CD4-positive, CD25-positive, alpha-beta regulatory T cell (primary cell): Measurements from ENCODE around the gene CCR4. TPM values are rescaled to one million over a fixed set of nuclear protein-coding genes. Genes with fewer than 3 reads are reported as not detected.

Source experiments
- ATAC-seq, 2 donors: fragments of 150-1000 bp; cut with Tn5 transposase; one replicate each; pipeline ENCODE4 v1.10.0; 2021; ENCODE audit warnings: low read depth in 2 of 2, moderate number of reproducible peaks in 2 of 2, moderate library complexity in 1 of 2
- DNase-seq, 3 donors: peaks; one replicate each; pipeline versions ENCODE4 v3.0.0 to v3.0.0-alpha.2; 2012 to 2022; ENCODE audit warnings: mixed read lengths in 1 of 3
- H3K27ac ChIP-seq: one replicate; pipeline ENCODE4 v1.7.0; 2013; ENCODE audit warnings: mild to moderate bottlenecking, low read length; ENCODE audit not compliant: insufficient read depth, poor library complexity, severe bottlenecking
- H3K27me3 ChIP-seq: one replicate; pipeline ENCODE4 v1.7.0; 2013; ENCODE audit warnings: low read length; ENCODE audit not compliant: control insufficient read depth, insufficient read depth
- H3K36me3 ChIP-seq: one replicate; pipeline ENCODE4 v1.7.0; 2013; ENCODE audit warnings: mild to moderate bottlenecking, low read length, moderate library complexity; ENCODE audit not compliant: control insufficient read depth, insufficient read depth
- H3K4me1 ChIP-seq: 2 replicates; pipeline ENCODE4 v1.7.0; 2013; ENCODE audit warnings: mild to moderate bottlenecking, low read length; ENCODE audit not compliant: insufficient read depth, control insufficient read depth, poor library complexity, severe bottlenecking
- H3K4me3 ChIP-seq: one replicate; pipeline ENCODE4 v1.7.0; 2013; ENCODE audit warnings: low read depth, mild to moderate bottlenecking, low read length, moderate library complexity
- H3K9me3 ChIP-seq, 2 experiments: 1 replicate in 1 of 2; 2 replicates in 1 of 2; pipeline ENCODE4 v1.7.0; 2013; ENCODE audit warnings: low read length in 2 of 2, mild to moderate bottlenecking in 1 of 2, moderate library complexity in 1 of 2; ENCODE audit not compliant: control insufficient read depth in 2 of 2
- H3K27ac Mint-ChIP-seq, 3 donors: one replicate each; pipeline ENCODE4 v1.8.0; 2020 to 2022; ENCODE audit warnings: mild to moderate bottlenecking in 3 of 3, mixed read lengths in 3 of 3, moderate library complexity in 2 of 3
- H3K27me3 Mint-ChIP-seq: one replicate; pipeline ENCODE4 v1.8.0; 2022; ENCODE audit warnings: mild to moderate bottlenecking, mixed read lengths
- H3K36me3 Mint-ChIP-seq: one replicate; pipeline ENCODE4 v1.8.0; 2020; ENCODE audit warnings: mixed read lengths
- H3K4me1 Mint-ChIP-seq, 4 donors: one replicate each; pipeline ENCODE4 v1.8.0; 2020 to 2022; ENCODE audit warnings: mixed read lengths in 4 of 4, mild to moderate bottlenecking in 1 of 4
- H3K4me3 Mint-ChIP-seq, 4 donors: one replicate each; pipeline ENCODE4 v1.8.0; 2020 to 2022; ENCODE audit warnings: mild to moderate bottlenecking in 4 of 4, mixed read lengths in 4 of 4, moderate library complexity in 3 of 4
- H3K9me3 Mint-ChIP-seq, 7 donors: one replicate each; pipeline ENCODE4 v1.8.0; 2020 to 2022; ENCODE audit warnings: mixed read lengths in 7 of 7, mild to moderate bottlenecking in 3 of 7, moderate library complexity in 2 of 7
- polyA plus RNA-seq, 4 donors: library from polyadenylated mRNA; unstranded; fragments of 300-500 nt; fragmentation: Illumina TruSeq; gene quantifications; one replicate each; pipeline ENCODE4 v1.2.3, GENCODE V29; 2021
- total RNA-seq: library from RNA; stranded (reverse); gene quantifications from one replicate; pipeline ENCODE4 v1.2.3, GENCODE V29; 2022

The CCR4 gene
- total and polyA plus RNA-seq, 5 donors from 2014 or later: 80.8 to 366 (median 98.0) TPM

DNA sequence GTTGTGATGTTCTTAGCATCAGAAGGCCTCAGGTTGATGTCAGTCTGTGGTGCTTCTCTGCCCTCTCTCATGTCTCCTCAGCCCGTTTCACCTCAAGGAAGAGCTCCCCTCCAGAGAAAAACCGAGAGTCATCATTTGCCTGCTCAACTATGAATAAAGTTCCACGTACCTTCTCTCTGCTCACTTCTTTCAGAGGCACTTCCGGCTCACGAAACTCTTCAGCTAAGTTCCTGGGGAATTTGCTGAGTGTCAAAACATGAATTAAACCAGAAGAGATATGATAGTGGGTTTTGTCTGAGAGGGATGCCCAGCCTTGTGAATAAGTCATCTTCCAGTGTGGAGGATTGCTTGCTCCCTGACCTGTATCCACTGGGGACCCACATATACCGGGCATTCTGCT is 37.7 kb downstream of the CCR4 start:
- peak overlapping the region; percentile 60 for H3K27ac ChIP-seq
- H3K4me3 Mint-ChIP-seq: peak overlapping the region; percentile 63 to 80 (median 71)
- ATAC-seq (no peak), DNase-seq (peak in 1 of 3 donors; percentile 48)
- peak overlapping the region; percentile 68 to 93 (median 82) for H3K27ac Mint-ChIP-seq
- H3K36me3 Mint-ChIP-seq: peaks cover 7% of the 10 kb centered on the region
- no peaks in the 10 kb centered on the region for H3K36me3 ChIP-seq
- H3K27me3 ChIP-seq: no peaks in the 10 kb centered on the region
- no peaks in the 10 kb centered on the region for H3K9me3 ChIP-seq
- H3K4me1 ChIP-seq: peaks cover 62% of the 10 kb centered on the region
- no peaks in the 10 kb centered on the region for H3K9me3 Mint-ChIP-seq
- H3K4me3 ChIP-seq: peak overlapping the region; percentile 73
- H3K4me1 Mint-ChIP-seq: peaks cover 26 to 64% (median 44%) of the 10 kb centered on the region in 4 donors
- no peaks in the 10 kb centered on the region for H3K27me3 Mint-ChIP-seq

DNA sequence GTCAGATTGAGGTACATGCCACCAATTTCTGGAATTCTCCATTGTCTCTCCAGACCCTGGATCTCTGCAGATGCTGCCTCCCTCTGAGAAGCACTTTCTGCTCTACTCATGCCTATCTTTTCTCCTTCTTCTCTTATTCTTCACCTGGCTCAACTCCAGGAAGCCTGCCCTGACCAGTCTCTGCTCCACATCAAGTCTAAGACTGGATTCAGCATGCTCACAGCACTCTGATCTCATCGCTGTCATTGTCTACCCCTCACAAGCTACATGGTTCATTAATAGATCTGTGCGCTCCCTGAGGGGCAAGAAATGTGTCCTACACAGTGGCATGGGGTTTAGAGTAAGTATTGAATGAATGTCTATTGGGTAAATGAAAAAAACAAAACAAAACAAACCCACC is 38.7 kb downstream of the CCR4 start:
- Mint-ChIP-seq H3K9me3 (no peaks in the 10 kb centered on the region), H3K4me3 (peak overlapping the region in 3 of 4 donors; percentile 63 to 72 (median 68)), H3K27ac (peak overlapping the region; percentile 72 to 93 (median 82)), H3K4me1 (peaks cover 29 to 72% (median 49%) of the 10 kb centered on the region in 4 donors), H3K27me3 (no peaks in the 10 kb centered on the region), H3K36me3 (peaks cover 7% of the 10 kb centered on the region)
- Histone ChIP-seq H3K27me3 (no peaks in the 10 kb centered on the region), H3K4me3 (peak overlapping the region; percentile 41), H3K4me1 (peaks cover 66% of the 10 kb centered on the region), H3K36me3 (no peaks in the 10 kb centered on the region), H3K27ac (peak overlapping the region; percentile 60), H3K9me3 (no peaks in the 10 kb centered on the region)
- ATAC-seq: no peak
- DNase-seq: no peak

DNA sequence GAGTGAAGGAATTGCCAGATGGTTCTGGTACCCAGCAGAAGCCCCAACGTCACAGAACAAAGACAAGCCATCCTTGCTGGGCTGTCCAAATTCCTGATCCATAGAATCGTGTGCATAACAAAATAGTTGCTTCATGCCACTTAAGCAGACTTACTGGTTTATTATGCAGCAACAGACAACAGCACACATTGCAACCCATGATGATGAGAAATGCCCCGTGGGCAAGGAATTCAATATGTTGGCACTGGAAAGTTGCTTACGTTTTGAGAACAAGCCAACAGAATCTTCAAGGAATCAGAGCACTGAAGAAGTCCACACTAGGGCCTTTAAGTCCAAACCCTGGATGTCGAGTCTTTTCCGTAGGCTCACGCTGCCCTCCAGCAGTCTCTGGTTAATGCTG is 40.3 kb downstream of the CCR4 start:
- Histone ChIP-seq H3K4me1 (peaks cover 80% of the 10 kb centered on the region), H3K36me3 (no peaks in the 10 kb centered on the region), H3K4me3 (peak overlapping the region; percentile 67), H3K9me3 (no peaks in the 10 kb centered on the region), H3K27me3 (no peaks in the 10 kb centered on the region), H3K27ac (peak overlapping the region; percentile 84)
- Mint-ChIP-seq H3K27me3 (no peaks in the 10 kb centered on the region), H3K36me3 (peaks cover 12% of the 10 kb centered on the region), H3K4me1 (peaks cover 40 to 85% (median 63%) of the 10 kb centered on the region in 4 donors), H3K9me3 (no peaks in the 10 kb centered on the region), H3K4me3 (peak overlapping the region in 2 of 4 donors; percentile 62 to 77), H3K27ac (peak overlapping the region; percentile 53 to 91 (median 82))
- no peak for DNase-seq
- no peak for ATAC-seq

DNA sequence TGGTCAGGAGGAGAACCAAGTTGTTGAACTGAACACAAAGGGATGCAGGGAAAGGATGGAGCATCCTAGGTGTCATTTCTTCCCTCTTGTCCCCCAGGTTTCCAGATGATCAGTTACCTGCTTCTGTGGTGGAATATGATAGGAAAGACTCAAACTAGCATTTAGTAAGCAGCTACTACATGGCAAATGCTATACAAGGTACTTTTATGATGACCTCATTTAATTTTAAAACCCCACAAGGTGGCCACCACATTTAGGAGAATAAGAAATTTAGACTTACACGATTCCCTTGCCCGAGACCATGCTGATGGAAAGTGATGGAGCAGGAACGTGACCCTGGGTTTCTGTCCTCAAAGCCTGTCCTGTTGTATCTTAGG is 40.9 kb downstream of the CCR4 start:
- no peaks in the 10 kb centered on the region for H3K9me3 ChIP-seq
- Mint-ChIP-seq H3K4me3 (peak overlapping the region; percentile 61 to 90 (median 72)), H3K36me3 (peaks cover 14% of the 10 kb centered on the region), H3K27ac (peak overlapping the region; percentile 44 to 91 (median 82)), H3K4me1 (peaks cover 36 to 85% (median 60%) of the 10 kb centered on the region in 4 donors), H3K27me3 (no peaks in the 10 kb centered on the region), H3K9me3 (no peaks in the 10 kb centered on the region)
- peak overlapping the region; percentile 84 for H3K27ac ChIP-seq
- H3K27me3 ChIP-seq: no peaks in the 10 kb centered on the region
- H3K4me3 ChIP-seq: peak overlapping the region; percentile 67
- H3K36me3 ChIP-seq: no peaks in the 10 kb centered on the region
- ATAC-seq (no peak), DNase-seq (no peak)
- H3K4me1 ChIP-seq: peaks cover 81% of the 10 kb centered on the region

DNA sequence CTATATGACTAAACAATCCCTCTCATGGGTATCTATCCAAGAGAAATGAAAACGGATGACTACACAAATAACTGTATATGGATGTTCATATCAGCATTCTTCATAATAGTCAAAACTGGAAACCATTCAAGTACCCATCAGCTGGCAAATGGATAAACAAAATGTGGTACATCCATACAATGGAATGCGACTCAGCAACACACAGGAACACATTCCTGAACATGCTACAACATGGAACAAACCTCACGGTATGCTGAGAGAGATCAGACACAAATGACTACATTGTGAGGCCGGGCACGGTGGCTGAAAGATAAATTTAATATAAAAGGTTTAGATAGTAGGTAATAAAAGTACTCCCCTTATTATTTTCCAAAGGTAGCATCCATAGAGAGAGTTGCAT is 42.6 kb downstream of the CCR4 start:
- Histone ChIP-seq H3K4me3 (peak overlapping the region; percentile 3), H3K36me3 (no peaks in the 10 kb centered on the region), H3K4me1 (peaks cover 83% of the 10 kb centered on the region), H3K27me3 (no peaks in the 10 kb centered on the region), H3K9me3 (no peaks in the 10 kb centered on the region), H3K27ac (peak overlapping the region; percentile 84)
- Mint-ChIP-seq H3K36me3 (peaks cover 18% of the 10 kb centered on the region), H3K9me3 (no peaks in the 10 kb centered on the region), H3K27ac (peak overlapping the region; percentile 82 to 91 (median 87)), H3K4me3 (peak overlapping the region in 2 of 4 donors; percentile 36 to 79), H3K27me3 (no peaks in the 10 kb centered on the region), H3K4me1 (peaks cover 35 to 87% (median 63%) of the 10 kb centered on the region in 4 donors)
- ATAC-seq (no peak), DNase-seq (no peak)

DNA sequence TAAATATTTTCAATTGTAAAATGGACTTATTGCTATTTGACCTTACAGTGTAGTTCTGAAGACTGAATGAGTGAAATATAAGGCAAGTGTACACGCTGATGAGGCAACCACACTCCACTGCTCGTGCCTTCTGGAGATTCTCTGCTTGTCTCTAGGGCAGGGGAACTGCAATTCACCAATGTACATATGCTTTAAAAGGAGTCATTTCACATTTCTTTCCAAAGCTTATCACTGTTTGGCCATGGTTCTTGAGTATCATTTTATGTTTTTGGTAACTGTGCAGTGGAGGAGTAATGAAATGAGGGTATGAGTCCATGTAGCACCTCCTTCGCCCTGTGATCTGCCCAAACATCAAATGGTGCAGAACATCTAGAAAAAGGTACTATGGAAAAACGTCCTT is 43.7 kb downstream of the CCR4 start:
- Histone ChIP-seq H3K9me3 (no peaks in the 10 kb centered on the region), H3K36me3 (no peaks in the 10 kb centered on the region), H3K27ac (peak overlapping the region; percentile 15), H3K4me3 (no peak overlapping the region), H3K4me1 (peaks cover 83% of the 10 kb centered on the region), H3K27me3 (no peaks in the 10 kb centered on the region)
- peak overlapping the region; percentile 79 to 88 (median 87) for H3K27ac Mint-ChIP-seq
- peaks cover 22% of the 10 kb centered on the region for H3K36me3 Mint-ChIP-seq
- H3K4me1 Mint-ChIP-seq: peaks cover 31 to 87% (median 62%) of the 10 kb centered on the region in 4 donors
- DNase-seq (no peak), ATAC-seq (no peak)
- H3K27me3 Mint-ChIP-seq: no peaks in the 10 kb centered on the region
- no peaks in the 10 kb centered on the region for H3K9me3 Mint-ChIP-seq
- H3K4me3 Mint-ChIP-seq: peak overlapping the region in 3 of 4 donors; percentile 45 to 65 (median 50)

DNA sequence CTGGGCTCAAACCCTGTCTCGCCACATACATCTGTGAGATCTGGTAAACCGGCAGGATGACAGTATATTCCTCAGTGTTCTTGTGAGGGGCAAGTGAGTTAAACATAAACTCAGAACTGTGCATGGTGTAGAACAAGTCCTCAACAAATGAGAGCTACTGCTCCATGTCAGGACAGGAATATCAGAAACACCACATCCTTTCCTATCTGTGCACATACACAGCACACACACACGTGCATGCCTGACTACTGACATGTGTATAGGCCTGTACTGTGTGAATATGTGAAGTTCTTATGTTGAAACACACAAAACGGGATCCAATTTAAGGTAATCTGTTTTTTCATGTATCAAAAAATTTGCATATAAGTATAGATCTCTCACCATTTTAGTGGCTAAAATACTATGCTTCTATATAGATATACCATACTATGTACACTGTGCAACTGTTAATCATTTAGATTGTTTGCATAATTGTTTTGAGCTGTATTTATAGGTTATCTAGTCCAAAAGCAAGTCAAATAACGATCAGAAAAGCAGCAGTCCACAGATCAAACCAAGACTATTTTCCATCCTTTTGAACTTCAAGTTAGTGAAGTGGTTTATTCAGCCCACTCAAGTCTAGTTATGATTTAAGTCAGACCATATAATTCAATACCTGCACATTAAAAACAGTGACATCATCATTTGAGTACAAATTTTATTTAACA is 44.8 kb downstream of the CCR4 start:
- Mint-ChIP-seq H3K27ac (peak overlapping the region; percentile 6 to 88 (median 67)), H3K4me1 (peaks cover 37 to 88% (median 65%) of the 10 kb centered on the region in 4 donors)

DNA sequence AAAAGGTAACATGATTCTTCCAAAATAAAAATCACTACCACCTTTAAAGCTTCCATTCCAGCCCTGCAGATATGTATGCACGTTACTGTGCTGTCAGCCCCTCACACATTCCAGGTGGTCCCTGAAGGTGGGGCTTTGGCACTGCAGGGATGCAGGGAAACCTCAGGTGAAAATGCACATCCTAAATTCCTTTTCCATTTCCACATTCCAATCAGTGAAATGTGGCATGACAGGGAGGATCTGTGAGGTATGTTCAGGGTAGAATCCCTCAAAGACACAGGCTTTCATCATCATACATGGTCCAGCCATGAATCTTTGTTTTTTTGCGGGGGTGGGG is 45.3 kb downstream of the CCR4 start:
- no peak for ATAC-seq
- Mint-ChIP-seq H3K4me1 (peaks cover 39 to 88% (median 70%) of the 10 kb centered on the region in 4 donors), H3K27ac (peak overlapping the region; percentile 6 to 88 (median 76))

More for the DNA sequence above, 44.8 kb downstream of the CCR4 start:
- H3K36me3 ChIP-seq: no peaks in the 10 kb centered on the region
- peaks cover 81% of the 10 kb centered on the region for H3K4me1 ChIP-seq
- DNase-seq (no peak), ATAC-seq (peak in 1 of 2 donors; percentile 20)
- H3K27me3 ChIP-seq: no peaks in the 10 kb centered on the region
- Mint-ChIP-seq H3K27me3 (no peaks in the 10 kb centered on the region), H3K9me3 (no peaks in the 10 kb centered on the region), H3K36me3 (peaks cover 28% of the 10 kb centered on the region), H3K4me3 (peak overlapping the region; percentile 6 to 35 (median 28))
- H3K27ac ChIP-seq: peak overlapping the region; percentile 71
- H3K9me3 ChIP-seq: no peaks in the 10 kb centered on the region
- H3K4me3 ChIP-seq: peak overlapping the region; percentile 30

More for the DNA sequence above, 45.3 kb downstream of the CCR4 start:
- peaks cover 32% of the 10 kb centered on the region for H3K36me3 Mint-ChIP-seq
- no peaks in the 10 kb centered on the region for H3K9me3 ChIP-seq
- H3K4me1 ChIP-seq: peaks cover 81% of the 10 kb centered on the region
- peak overlapping the region; percentile 71 for H3K27ac ChIP-seq
- DNase-seq: no peak
- H3K36me3 ChIP-seq: no peaks in the 10 kb centered on the region
- H3K27me3 ChIP-seq: no peaks in the 10 kb centered on the region
- H3K9me3 Mint-ChIP-seq: no peaks in the 10 kb centered on the region
- H3K4me3 ChIP-seq: no peak overlapping the region
- peak overlapping the region in 2 of 4 donors; percentile 6 to 59 for H3K4me3 Mint-ChIP-seq
- H3K27me3 Mint-ChIP-seq: no peaks in the 10 kb centered on the region
